Peyer's patch (tissue), 4 donors: ENCODE data around the gene HORMAD2.
A peak's percentile ranks its signal among the peaks of the same experiment; 100 is the strongest.

ENCODE experiments used
- POLR2A ChIP-seq, 2 donors: fragments of 450-650 bp; IDR thresholded peaks; one replicate each; pipeline ENCODE4 v1.5.1; 2017; ENCODE audit warnings: antibody characterized with exemption in 2 of 2, mild to moderate bottlenecking in 2 of 2, moderate library complexity in 2 of 2
- TF ChIP-seq, protein P1 (sequence below), 6 experiments: fragments of 450-650 bp in 4 of 6; fragments of 200-600 bp in 2 of 6; sonication (generic) in 1 of 6; IDR thresholded peaks; one replicate each; pipeline ENCODE4 v1.5.1; 2017 to 2019; ENCODE audit warnings: antibody characterized with exemption in 6 of 6, mild to moderate bottlenecking in 3 of 6, moderate library complexity in 1 of 6

DNA sequence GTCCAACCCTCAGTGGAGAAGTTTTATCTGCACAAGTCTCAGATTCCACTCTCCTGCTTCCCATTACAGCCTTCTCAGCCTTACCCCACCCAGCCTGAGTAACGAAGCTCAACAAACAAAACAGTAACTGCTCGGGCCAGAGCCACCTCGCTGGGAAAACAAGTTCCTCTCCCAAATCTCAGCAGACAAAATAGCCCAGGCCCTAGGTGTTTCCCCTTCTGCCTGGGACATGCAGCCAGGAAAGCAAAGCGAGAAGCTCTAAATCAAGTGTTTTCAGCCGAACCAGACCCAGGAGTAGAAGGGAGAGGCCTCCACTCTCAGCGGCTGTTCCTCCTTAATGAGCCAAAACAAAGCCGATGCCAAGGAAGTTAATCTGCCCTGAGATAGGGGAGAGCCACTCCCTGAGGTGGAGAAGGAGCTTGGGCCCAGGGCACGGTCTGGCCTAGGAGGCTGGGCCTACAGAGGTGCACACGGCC lies 122.3 kb downstream of the HORMAD2 start:
- peak in 1 of 2 donors; percentile 33 for TF ChIP-seq POLR2A (IDR thresholded peaks at IDR 0.05)
- TF ChIP-seq, protein P1, sequence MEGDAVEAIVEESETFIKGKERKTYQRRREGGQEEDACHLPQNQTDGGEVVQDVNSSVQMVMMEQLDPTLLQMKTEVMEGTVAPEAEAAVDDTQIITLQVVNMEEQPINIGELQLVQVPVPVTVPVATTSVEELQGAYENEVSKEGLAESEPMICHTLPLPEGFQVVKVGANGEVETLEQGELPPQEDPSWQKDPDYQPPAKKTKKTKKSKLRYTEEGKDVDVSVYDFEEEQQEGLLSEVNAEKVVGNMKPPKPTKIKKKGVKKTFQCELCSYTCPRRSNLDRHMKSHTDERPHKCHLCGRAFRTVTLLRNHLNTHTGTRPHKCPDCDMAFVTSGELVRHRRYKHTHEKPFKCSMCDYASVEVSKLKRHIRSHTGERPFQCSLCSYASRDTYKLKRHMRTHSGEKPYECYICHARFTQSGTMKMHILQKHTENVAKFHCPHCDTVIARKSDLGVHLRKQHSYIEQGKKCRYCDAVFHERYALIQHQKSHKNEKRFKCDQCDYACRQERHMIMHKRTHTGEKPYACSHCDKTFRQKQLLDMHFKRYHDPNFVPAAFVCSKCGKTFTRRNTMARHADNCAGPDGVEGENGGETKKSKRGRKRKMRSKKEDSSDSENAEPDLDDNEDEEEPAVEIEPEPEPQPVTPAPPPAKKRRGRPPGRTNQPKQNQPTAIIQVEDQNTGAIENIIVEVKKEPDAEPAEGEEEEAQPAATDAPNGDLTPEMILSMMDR (IDR thresholded peaks at IDR 0.05): no peak
